ENCODE measurements around the gene TMEM196.

TMEM196 gene

GRCh38 chr7:19772841-19773760, at the start of gene TMEM196:
TMEM196 (minus strand) TSS chr7:19773617; CDS start chr7:19772696, 921 bp downstream.
- no peak for DNase-seq

GRCh38 chr7:19816128-19816527, 42.7 kb upstream of the TMEM196 start:
- no peak for DNase-seq

- no peak for DNase-seq
Observed at GRCh38 chr7:19815546-19815945, 42.1 kb upstream of the TMEM196 start.

GRCh38 chr7:19814776-19815175, 41.4 kb upstream of the TMEM196 start:
- no peak for DNase-seq

GRCh38 chr7:19811386-19811785, 38.0 kb upstream of the TMEM196 start:
- DNase-seq, result no peak

GRCh38 chr7:19798986-19799385, 25.6 kb upstream of the TMEM196 start:
- no peak for DNase-seq

- DNase-seq, result no peak
Observed at GRCh38 chr7:19783541-19783940, 10.1 kb upstream of the TMEM196 start.

GRCh38 chr7:19776981-19777380, 3.6 kb upstream of the TMEM196 start:
- no peak for DNase-seq

GRCh38 chr7:19775578-19775977, 2.2 kb upstream of the TMEM196 start:
- DNase-seq, result no peak

GRCh38 chr7:19772306-19772705, 1.1 kb downstream of the TMEM196 start:
- DNase-seq, result no peak

GRCh38 chr7:19762631-19763030, 10.8 kb downstream of the TMEM196 start:
- DNase-seq, result no peak

- no peak for DNase-seq
Observed at GRCh38 chr7:19754521-19755116, 18.8 kb downstream of the TMEM196 start.

GRCh38 chr7:19752020-19752419, 21.4 kb downstream of the TMEM196 start:
- DNase-seq, result no peak

GRCh38 chr7:19749658-19750057, 23.8 kb downstream of the TMEM196 start:
- no peak for DNase-seq

- peak in 1 of 2 donors; percentile 54 for DNase-seq
Observed at GRCh38 chr7:19747740-19748339, 25.6 kb downstream of the TMEM196 start.

- no peak for DNase-seq
Observed at GRCh38 chr7:19744075-19744474, 29.3 kb downstream of the TMEM196 start.

- no peak for DNase-seq
Observed at GRCh38 chr7:19728716-19729115, 44.7 kb downstream of the TMEM196 start.

GRCh38 chr7:19725770-19726169, 47.6 kb downstream of the TMEM196 start:
- DNase-seq, result no peak

- no peak for DNase-seq
Observed at GRCh38 chr7:19715499-19715898, 57.9 kb downstream of the TMEM196 start.

GRCh38 chr7:19713676-19714075, 59.7 kb downstream of the TMEM196 start:
- peak in 1 of 2 donors; percentile 5 for DNase-seq

- DNase-seq, result no peak
Observed at GRCh38 chr7:19709249-19709578, 64.2 kb downstream of the TMEM196 start.

- DNase-seq, result peak; percentile 95 to 96
Observed at GRCh38 chr7:19708397-19709248, 64.8 kb downstream of the TMEM196 start, which contains the start of gene POLR1F. POLR1F (minus strand) TSS chr7:19709037; CDS start chr7:19709016, 21 bp downstream.

GRCh38 chr7:19707240-19707639, 66.2 kb downstream of the TMEM196 start:
- DNase-seq, result no peak

Measured in hippocampal formation (tissue), 2 donors.